RWPE2 (cell line): Measurements from ENCODE around the gene RAB3A.

Experiments
- ATAC-seq: fragments of 200-7000 bp; cut with Tn5 transposase; 3 replicates; pipeline ENCODE4 v1.9.1; 2021; ENCODE audit warnings: low read depth
- DNase-seq: peaks from one replicate; pipeline ENCODE4 v3.0.0-alpha.2; 2020; ENCODE audit warnings: low spot score
- H3K27ac ChIP-seq: fragments of 450-650 bp; 2 replicates; pipeline ENCODE4 v1.5.1; 2017; ENCODE audit warnings: mild to moderate bottlenecking; ENCODE audit not compliant: poor library complexity, severe bottlenecking
- H3K27me3 ChIP-seq: fragments of 250-450 bp; sonication (Bioruptor Pico); 2 replicates; pipeline ENCODE4 v1.5.1; 2021; ENCODE audit warnings: mild to moderate bottlenecking, moderate library complexity; ENCODE audit not compliant: insufficient read depth, poor library complexity, severe bottlenecking
- H3K36me3 ChIP-seq: fragments of 250-450 bp; sonication (Bioruptor Pico); 2 replicates; pipeline ENCODE4 v1.5.1; 2020; ENCODE audit warnings: low read depth, mild to moderate bottlenecking, moderate library complexity
- H3K4me1 ChIP-seq: fragments of 250-450 bp; sonication (Bioruptor Pico); 2 replicates; pipeline ENCODE4 v1.5.1; 2021; ENCODE audit warnings: mild to moderate bottlenecking, moderate library complexity; ENCODE audit not compliant: insufficient read depth, poor library complexity, severe bottlenecking
- H3K4me3 ChIP-seq: fragments of 250-450 bp; sonication (Bioruptor Pico); 2 replicates; pipeline ENCODE4 v1.5.1; 2021; ENCODE audit warnings: mild to moderate bottlenecking, moderate library complexity; ENCODE audit not compliant: severe bottlenecking
- H3K9me3 ChIP-seq: fragments of 250-450 bp; sonication (Bioruptor Pico); 2 replicates; pipeline ENCODE4 v1.5.1; 2021; ENCODE audit warnings: mild to moderate bottlenecking, moderate library complexity; ENCODE audit not compliant: severe bottlenecking
- TF ChIP-seq, protein P1 (sequence below): fragments of 450-650 bp; IDR thresholded peaks from one replicate; pipeline ENCODE4 v1.5.1; 2017; ENCODE audit warnings: mild to moderate bottlenecking, moderate library complexity; ENCODE audit not compliant: poor library complexity, severe bottlenecking

RAB3A gene

DNA sequence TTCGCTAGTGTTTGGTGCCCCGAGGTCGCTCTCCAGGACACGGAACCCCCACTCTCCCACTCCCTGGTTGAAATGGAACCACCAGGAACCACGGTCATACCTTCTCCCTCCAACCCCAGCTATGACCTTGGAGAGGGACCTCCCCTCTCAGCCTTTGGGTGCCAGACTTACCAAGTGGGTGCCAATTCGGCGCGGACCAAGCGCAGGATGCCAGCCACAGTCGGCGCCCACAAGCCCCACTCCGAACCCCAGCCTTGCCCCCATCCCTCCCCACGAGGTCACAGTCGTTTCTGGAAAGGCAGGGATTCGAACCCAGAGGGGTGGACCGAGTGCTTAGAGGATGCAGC, 21.5 kb upstream of the RAB3A start:
- TF ChIP-seq, protein P1, sequence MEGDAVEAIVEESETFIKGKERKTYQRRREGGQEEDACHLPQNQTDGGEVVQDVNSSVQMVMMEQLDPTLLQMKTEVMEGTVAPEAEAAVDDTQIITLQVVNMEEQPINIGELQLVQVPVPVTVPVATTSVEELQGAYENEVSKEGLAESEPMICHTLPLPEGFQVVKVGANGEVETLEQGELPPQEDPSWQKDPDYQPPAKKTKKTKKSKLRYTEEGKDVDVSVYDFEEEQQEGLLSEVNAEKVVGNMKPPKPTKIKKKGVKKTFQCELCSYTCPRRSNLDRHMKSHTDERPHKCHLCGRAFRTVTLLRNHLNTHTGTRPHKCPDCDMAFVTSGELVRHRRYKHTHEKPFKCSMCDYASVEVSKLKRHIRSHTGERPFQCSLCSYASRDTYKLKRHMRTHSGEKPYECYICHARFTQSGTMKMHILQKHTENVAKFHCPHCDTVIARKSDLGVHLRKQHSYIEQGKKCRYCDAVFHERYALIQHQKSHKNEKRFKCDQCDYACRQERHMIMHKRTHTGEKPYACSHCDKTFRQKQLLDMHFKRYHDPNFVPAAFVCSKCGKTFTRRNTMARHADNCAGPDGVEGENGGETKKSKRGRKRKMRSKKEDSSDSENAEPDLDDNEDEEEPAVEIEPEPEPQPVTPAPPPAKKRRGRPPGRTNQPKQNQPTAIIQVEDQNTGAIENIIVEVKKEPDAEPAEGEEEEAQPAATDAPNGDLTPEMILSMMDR: no peak
- no peaks in the 10 kb centered on the region for H3K9me3 ChIP-seq
- no peaks in the 10 kb centered on the region for H3K36me3 ChIP-seq
- no peak for ATAC-seq
- H3K27me3 ChIP-seq: peaks cover 14% of the 10 kb centered on the region
- H3K4me3 ChIP-seq: no peak overlapping the region
- DNase-seq: no peak
- H3K4me1 ChIP-seq: no peaks in the 10 kb centered on the region
- H3K27ac ChIP-seq: no peak overlapping the region

DNA sequence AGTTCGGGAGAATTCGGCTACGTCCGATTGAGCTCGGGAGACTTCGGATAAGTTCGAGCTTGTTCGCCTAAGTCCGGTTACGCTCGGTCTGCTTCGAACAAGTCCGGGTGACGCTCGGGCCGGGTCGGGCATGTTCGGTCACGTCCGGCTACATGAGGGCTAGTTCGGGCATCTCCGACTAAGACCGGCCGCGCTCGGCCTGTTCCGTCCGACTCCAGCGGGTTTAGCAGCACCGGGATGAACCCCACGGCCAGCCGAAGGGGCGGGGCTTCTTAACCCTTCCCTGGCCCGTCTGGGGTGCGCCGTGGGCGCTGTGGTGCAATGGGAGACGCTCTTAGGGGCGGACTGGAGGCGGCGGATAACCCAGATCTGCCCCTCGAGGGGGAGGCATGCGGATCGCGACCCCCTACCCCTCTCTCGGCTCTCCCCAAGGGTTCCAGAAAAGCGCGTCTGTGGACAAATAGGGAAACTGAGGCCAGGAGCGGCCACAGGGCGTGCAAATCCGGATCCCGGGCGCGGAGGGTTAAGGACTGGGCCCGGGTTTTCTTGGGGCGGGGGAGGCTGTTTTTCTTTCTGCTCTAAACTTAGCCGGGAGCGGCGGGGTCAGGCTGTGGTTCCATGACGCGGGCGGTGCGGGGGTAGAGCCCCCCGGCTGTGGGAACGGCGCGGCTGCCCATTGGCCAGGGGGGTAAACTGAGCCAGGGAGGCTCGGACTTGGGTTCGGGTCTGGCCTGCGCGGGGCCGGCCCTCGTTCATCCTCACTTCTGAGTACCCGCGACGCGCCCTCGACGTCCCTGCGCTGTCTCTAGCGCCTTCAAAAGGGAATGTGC, 20.9 kb upstream of the RAB3A start:
- ATAC-seq (peak; percentile 98), DNase-seq (peak; percentile 99)
- Histone ChIP-seq H3K4me3 (peak overlapping the region; percentile 30), H3K27ac (no peak overlapping the region), H3K4me1 (no peaks in the 10 kb centered on the region), H3K27me3 (peaks cover 14% of the 10 kb centered on the region), H3K36me3 (no peaks in the 10 kb centered on the region), H3K9me3 (no peaks in the 10 kb centered on the region)
- TF ChIP-seq, protein P1: no peak

DNA sequence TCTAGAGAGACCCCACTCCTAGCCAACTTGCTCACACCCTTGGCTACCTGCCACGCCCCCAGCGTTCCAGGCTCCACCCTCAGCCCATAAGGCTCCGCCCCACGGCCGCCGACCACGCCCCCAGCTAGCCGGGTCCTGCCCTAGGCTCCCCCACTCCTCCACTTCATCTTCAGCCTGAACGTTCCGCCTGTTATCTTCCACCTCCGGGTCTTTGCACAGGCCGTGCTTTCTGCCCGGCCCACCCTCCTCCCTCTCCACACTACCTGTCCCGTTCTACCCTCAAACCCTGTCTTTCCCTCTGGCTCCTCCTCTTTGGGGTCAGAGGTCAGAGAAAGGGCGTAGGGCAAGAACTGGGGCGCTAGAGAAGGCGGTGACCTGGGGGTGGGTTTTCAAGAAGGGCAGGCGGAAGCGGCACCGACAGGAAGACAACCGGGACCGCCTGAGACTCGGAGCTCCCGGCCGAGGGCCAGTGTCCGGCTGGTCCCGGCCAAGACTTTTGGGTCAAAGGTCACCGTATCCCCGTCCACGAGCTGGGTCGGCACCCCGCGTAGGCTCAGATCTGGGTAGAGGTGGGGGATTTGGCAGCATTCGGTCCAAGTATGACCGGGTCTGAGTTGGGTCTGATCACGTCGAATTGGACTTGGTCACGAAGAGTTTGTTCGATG, 20.1 kb upstream of the RAB3A start:
- no peak for DNase-seq
- peak; percentile 22 for ATAC-seq
- Histone ChIP-seq H3K27ac (no peak overlapping the region), H3K36me3 (no peaks in the 10 kb centered on the region), H3K9me3 (no peaks in the 10 kb centered on the region), H3K4me3 (peak overlapping the region; percentile 30), H3K4me1 (no peaks in the 10 kb centered on the region), H3K27me3 (peaks cover 14% of the 10 kb centered on the region)
- TF ChIP-seq, protein P1: no peak

DNA sequence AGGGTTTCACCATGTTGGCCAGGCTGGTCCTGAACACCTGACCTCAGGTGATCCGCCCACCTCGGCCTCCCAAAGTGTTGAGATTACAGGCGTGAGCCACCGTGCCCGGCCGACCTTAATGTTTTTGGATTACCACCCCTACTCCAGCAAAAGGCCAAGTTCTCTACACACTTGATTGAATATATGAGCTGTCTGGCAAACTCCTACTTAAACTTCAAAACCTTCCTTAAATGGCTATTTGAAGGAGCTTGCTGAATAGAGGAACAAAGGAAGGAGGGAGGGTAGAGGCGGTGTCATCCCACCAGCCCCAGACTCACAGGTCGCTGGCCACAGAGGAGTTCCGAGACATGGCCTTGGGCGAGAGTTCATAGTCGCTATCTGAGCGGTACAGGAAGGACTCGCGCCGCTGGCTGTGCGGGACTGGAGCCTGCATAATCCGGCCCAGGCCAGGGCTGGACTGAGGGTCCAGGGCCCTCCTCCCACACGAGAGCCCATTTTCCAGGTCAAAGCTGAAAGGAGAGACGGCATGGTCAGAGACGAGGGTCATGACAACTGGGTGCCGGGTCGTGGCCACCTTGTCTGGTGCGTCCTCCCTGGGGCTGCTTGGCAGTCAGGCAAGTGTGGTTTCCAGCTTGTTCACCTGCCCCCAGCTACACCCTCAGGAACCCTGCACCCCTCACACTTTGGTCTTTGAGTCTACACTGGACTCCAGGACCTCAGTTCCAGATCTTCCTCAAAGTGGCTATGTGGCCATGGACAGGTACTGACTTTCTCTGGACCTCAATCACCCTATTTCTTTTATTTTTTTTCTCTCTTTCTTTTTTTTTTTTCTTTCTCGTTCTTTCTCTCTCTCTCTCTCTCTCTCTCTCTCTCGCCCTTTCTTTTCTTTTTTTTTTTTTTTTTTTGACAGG, 18.2 kb upstream of the RAB3A start:
- Histone ChIP-seq H3K4me1 (no peaks in the 10 kb centered on the region), H3K27ac (no peak overlapping the region), H3K27me3 (peaks cover 14% of the 10 kb centered on the region), H3K4me3 (no peak overlapping the region), H3K9me3 (no peaks in the 10 kb centered on the region), H3K36me3 (no peaks in the 10 kb centered on the region)
- no peak for ATAC-seq
- TF ChIP-seq, protein P1: no peak
- no peak for DNase-seq
